ENCODE results near the gene SSTR3. TPM values are rescaled to one million over a fixed set of nuclear protein-coding genes. Genes with fewer than 3 reads are reported as not detected.
"Not testable (repeated sequence)": the region's sequence is repeated elsewhere in the genome, so short reads cannot be mapped to it uniquely, and the experiment has no call there.

SSTR3 gene
- total RNA-seq, 1 donor from 2014 or later, result not detected

DNA sequence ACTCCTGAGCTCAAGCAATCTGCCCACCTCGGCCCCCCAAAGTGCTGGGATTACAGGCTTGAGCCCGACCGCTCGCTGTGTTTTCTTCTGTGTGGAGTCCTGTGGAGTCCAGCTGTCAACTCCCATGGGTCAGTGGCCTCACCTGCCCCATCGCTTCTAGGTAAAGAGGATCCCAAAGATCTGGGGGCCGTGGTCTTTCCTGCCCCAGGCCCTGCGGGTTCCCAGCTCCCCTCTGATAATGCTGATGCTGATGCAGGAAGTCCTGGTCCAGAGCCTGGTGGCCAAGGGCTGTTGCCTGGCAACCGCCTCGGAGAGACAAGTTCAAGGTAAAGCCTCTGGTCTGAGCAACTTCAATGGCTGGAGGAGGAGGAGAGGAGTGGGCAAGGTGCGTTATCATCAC is 9.6 kb downstream of the SSTR3 start:
- intact Hi-C loops (cut with DNase I), result no loop called here
- DNase-seq (ENCODE audit: low spot score), result peak; percentile 51
- ATAC-seq, result no peak

DNA sequence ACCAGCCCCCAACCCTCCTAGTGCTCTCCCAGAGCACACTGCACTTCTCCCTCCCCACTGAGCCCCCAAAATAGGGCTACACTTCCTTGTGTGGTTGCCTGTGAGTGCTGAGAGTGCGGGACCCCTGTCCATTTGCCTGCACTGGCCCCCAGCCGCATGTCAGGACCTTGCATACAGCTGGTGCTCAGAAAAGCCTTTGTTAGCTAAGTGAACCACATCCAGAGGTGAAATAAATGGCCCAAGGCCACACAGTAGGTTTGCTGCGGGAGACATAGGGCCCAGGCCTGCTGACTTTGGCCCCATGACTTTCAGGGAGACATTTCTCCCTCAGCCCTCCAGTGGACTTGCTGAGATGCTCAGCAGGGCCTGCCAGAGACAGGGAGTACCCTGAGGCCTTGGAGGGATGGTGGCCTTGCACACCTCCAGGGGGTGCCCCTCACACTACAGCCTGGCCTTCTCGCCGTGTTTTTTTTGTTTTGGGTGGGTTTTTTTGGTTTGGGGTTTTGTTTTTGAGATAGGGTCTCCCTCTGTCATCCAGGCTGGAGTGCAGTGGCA is 10.2 kb downstream of the SSTR3 start:
- peak; percentile 31 for DNase-seq (ENCODE audit: low spot score)
- ATAC-seq, result no peak
- intact Hi-C loops (cut with DNase I), result no loop called here

DNA sequence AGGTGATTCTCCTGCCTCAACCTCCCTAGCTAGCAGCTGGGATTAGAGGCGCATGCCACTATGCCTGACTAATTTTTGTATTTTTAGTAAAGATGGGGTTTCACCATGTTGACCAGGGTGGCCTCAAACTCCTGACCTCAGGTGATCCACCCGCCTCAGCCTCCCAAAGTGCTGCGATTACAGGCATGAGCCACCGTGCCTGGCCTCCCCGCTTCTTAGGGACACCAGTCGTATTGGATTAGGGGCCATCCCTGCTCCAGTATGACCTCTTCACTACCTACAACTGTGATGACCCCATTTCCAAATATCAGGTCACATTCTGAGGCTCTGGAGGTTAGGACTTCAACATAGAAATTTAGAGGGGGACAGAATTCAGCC is 10.8 kb downstream of the SSTR3 start:
- intact Hi-C loops (cut with DNase I); ATAC-seq: not testable (repeated sequence)
- DNase-seq (ENCODE audit: low spot score), result peak; percentile 33

DNA sequence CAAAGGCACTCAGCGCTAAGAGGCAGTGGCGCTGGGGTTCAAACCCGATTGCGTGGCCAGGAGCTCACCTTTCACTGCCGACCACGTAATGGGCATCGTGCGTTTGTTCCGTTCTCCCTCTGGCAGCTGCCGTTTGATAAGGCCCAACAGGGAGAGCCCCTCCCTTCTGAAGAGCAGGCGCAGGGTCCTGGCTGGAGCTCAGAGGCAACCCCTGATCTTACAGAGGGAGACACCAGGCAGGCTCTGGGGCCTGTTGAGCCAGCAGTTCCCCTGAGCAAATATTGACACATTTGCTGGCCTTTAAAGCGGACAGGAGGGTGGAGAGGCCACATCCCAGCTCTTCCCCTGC is 12.5 kb downstream of the SSTR3 start:
- DNase-seq (ENCODE audit: low spot score), result no peak
- intact Hi-C loops (cut with DNase I), result loop anchor here (2.0 to 5.0 kb wide), 2 partner anchors 31 to 412 kb away; no protein-coding TSS in a partner anchor
- ATAC-seq, result no peak

DNA sequence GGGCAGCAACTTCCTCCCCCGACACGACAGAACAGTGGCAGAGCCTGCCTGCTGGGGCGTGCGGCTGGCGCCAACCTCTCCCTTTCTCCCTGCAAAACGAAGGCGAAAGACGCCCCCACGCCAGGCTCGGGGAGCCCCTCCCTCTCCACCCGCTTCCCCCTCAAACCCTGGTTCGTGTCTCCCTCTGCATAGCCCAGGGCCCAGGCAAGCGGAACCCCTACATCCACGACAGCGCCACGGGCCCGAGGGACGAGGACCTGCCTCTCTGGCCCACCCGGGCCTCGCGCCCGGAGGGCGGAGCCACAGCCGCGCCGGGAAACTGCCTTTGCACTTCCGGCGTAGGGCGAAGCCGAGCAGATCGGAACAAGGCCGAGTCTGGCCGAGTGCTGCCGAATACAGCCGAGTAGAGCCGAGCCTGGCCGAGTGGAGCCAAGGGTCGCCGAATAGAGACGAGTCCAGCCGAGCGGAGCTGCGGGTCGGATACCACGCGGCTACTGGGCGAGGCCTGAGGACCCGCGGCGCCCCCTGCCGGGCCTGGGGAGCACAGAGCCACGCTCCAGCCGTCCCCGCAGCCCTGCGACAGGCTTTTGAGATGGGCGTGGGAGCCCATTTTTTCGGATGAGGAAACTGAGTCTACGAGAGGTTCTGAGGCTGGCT is 13.0 kb downstream of the SSTR3 start:
- intact Hi-C loops (cut with DNase I), result loop anchor here (2.0 to 5.0 kb wide), 2 partner anchors 30 to 412 kb away; no protein-coding TSS in a partner anchor
- peak; percentile 96 for ATAC-seq
- peak; percentile 100 for DNase-seq (ENCODE audit: low spot score)

DNA sequence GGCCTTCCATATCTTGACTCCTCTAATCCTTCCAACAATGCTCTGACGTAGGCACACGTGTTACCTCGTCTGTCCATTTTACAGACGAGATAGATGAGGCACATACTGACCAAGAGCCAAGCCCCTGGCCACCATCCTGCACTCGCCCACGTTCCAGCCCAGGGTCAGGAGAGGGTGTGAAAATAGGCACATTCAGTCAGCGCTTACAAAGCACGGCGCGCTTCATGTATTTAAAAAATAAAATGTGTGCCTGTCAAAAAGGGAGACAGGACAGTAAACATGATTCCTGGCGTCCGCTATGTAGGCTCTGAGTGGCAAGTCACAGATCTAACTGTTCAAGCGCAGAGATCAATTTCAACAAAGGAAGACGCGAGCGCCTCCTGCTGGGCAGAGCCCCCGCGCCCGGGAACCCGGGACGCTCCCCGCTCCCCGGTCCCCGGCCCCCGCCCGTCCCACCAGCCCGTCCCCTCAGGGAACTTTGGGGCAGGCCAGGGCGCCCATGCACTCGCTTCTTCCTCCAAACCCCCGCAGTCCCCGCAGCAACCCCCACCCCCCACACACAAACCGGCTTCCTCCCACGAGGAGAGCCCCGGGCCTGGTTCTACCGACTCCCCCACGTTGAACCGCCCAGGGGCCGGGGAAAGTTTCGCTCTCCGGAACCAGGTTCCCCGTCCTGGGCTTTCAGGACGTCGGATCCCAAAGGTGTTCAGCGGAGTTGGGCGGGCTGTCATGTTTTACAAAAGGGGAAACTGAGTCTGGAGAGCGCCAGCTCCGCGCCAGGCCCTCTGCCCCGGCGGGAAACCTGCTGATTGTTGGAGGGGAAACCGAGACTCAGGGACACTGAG is 13.8 kb downstream of the SSTR3 start:
- intact Hi-C loops (cut with DNase I), result loop anchor here (2.0 to 5.0 kb wide), 2 partner anchors 30 to 411 kb away; no protein-coding TSS in a partner anchor
- peak; percentile 76 for ATAC-seq
- DNase-seq (ENCODE audit: low spot score), result peak; percentile 95

DNA sequence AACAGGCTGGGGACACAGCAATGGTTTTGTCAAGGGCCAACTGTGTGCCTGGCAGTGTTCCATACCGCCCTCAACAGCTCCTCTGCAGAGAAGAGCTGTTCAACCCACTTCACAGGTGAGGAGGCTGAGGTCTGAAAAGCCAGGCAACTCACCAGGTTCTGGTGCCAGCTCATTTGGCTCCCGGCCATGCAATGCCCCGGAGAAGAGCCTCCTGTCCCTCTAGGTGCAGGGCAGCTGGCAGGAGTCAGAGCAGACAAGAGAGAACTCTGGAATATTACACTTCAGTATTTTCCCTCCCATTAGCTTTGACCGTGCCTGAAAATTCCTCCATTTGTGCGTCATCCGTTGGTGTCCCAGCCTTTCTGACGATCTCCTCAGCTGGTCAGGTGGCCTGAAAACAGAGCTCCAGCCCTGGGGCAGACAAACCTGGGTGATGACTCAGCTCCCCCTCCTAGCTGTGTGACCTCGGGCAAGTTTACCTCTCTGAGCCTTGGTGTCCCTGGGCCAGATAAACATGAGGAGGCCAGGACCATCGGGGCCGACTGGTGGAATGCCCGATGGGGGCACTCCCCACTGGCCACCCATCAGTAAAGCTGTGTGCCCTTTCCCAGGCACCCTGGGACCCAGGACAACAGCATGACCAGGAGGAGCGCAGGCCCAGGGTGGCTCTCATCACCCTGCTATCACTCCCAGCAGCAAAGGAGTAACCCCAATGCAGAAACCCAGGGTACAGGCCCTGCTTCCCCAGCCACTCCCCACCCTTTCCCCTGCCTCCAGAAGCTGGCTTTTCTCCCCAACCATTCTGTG is 14.6 kb downstream of the SSTR3 start:
- intact Hi-C loops (cut with DNase I), result loop anchor here (2.0 to 5.0 kb wide), 2 partner anchors 29 to 410 kb away; no protein-coding TSS in a partner anchor
- ATAC-seq (peak; percentile 44), DNase-seq (ENCODE audit: low spot score) (peak; percentile 79)

DNA sequence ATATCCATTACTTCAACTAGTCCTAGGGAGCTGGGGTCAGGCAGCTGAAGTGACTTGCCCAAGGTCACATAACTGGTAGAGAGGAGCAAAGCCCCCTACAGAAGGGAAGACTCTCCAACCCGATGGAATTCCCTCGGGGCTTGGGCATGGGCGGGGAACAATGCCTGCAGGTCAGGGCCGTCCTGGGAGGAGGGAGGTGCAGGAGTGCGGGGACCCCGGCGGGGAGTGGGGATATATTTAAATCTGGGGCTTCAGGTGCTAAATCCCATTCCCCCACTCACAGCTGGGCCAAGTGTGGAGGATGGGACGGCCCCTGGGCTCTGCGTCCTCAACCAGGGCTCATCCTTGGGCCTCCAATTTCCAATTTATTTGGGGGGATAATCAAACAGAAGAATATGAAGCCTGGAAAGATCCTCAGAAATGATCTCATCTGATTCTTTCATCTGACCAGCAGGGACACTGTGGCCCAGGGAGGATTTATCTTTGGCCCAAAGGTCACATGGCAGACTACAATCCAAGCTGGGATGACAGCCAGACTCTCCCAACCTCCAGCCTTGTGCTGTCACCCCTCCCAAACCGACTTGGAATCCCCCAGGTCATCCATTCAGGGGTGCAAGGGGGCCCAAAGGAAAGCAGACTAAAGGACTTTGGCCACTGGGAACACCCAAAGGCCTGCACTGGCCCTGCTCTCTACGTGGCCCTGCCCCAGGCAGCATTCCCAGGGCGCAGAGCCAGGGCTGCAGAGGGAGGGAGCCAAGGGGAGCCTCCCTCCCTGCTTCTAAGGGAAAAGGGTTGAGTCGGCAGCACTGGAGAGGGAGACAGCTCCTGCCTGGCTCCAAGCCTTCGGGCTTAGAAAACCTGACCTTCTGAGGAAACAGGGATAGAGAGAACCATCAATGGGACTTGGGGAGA is 15.5 kb downstream of the SSTR3 start:
- intact Hi-C loops (cut with DNase I), result loop anchor here (5.0 kb wide), 1 partner anchor 409 kb away; no protein-coding TSS in a partner anchor
- ATAC-seq (peak; percentile 71), DNase-seq (ENCODE audit: low spot score) (peak; percentile 90)

DNA sequence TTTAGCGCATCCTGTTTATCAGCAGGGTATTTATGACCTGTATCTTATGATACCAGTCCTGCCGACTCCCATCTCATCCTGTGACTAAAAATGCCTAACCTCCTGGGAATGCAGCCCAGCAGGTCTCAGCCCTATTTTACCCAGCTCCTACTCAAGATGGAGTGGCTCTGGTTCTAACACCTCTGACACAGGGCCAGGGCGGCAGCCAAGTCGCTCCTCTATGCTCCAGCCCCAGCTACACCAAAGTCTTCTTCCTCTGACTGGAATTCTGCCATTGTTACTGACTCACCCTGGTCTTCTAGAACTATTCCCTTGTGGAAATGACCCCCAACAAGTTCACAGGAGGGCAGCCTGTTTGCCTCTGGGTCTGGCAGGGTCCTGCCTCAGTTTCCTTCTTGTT is 16.4 kb downstream of the SSTR3 start:
- ATAC-seq, result no peak
- peak; percentile 53 for DNase-seq (ENCODE audit: low spot score)
- intact Hi-C loops (cut with DNase I), result loop anchor here (5.0 kb wide), 1 partner anchor 409 kb away; no protein-coding TSS in a partner anchor

DNA sequence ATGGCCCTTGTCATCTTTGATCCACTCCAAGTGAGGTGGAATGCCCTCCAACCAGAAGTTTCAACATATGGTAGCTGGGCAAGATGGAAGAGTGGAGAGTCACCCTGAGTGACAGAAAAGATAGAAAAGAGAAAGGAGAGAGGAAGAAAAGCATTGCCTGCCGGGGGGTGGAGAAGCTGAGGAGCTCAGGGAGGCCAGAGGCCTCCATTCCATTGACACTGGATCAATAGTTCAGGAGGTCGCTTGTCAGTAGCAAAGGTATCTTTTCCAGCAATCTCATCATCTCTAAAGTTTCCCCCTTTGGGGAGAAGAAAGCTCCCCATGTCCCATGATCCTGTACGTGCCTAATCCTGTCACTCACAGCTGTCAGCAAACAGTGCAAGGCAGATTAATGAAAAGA is 17.5 kb downstream of the SSTR3 start:
- ATAC-seq (no peak), DNase-seq (ENCODE audit: low spot score) (peak; percentile 28)
- intact Hi-C loops (cut with DNase I), result loop anchor here (5.0 kb wide), 1 partner anchor 407 kb away; no protein-coding TSS in a partner anchor

DNA sequence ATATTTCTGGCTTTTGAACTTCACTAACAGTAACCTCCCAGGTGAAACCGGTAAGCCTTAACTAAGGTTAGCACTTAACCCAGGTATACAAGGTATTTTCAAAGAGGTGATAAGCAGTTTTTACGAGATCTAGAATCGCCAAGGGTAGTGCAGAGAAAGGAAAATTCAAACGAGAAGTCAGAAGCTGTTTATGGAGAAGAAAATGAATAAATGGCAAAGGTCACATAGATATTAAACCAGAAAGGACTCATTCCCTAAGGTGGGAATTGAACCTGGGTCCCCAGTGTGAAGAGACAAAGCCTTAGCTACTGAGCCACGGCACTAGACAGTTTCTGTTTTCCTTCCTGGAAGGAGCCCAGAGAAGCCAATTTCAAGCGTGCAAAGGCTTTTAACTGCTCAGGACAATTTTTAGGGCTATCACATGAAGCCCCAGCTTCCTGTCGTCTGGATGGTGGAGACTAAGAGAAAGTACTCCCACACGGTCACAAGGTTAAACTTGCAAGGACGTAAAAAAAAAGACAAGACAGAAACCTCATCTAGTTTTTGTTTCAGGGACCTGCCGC is 18.6 kb downstream of the SSTR3 start:
- intact Hi-C loops (cut with DNase I), result no loop called here
- no peak for ATAC-seq
- DNase-seq (ENCODE audit: low spot score), result peak; percentile 40

DNA sequence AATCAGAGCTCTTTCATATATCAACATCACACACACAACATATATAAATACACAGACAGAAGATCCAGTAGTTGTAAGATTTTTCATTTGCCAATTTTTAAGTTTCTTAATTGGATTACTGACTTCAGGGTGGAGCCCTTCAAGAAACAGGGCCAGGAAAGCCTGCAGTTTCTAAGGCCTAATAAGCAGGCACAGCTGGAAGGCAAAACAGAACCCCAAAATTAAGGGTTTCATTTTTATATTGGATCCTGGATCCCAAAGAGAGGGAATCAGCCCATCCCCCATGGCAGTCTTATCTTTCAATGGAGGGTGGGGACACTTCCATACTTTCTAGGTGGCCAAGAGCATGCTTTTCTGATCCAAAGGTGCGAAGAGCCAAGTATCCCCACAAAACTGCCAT is 19.5 kb downstream of the SSTR3 start:
- DNase-seq (ENCODE audit: low spot score), result peak; percentile 3
- intact Hi-C loops (cut with DNase I), result no loop called here
- no peak for ATAC-seq

DNA sequence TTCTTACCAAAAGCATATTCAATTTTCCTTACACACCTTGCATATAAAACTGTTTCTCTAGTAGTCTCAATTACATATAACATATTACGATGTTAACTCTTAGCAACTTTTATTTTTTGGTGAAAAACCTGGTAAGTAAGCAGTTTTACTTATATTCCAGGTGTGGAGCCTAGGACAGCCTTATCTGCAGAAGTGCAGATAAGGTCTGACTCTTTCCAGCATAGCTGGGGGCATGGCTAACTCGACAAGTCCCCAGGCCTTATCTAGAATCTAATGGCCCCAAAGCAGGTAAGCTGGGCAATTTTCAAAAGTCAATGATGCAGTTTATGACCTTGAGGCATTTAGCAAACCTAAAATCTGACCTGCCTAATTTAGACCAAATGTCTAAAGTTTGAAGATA is 20.1 kb downstream of the SSTR3 start:
- no peak for DNase-seq (ENCODE audit: low spot score)

DNA sequence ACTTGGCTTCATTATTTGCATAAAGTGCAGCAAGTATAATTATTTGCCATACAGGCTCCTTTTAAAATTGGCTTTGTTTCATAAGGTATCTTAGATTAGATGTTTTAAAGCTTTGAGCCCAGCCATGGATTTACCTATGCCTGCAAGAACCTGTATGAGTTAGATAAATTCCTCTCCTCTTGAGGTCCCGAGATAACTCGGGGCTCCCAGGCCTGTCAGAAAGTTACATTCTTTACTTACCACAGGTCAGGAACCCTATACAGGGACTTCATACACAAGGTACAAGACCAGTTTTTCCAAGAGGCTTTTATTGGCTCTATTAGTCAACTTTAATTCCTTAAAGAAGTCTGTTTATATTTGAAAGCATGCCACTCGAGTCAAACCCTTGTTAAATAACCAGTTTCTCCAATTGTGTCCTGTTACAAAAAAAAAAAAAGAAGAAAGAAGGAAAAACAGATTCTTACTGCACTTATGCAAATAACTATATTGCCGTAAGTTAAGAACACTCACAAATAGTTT is 22.0 kb downstream of the SSTR3 start:
- ATAC-seq (no peak), DNase-seq (ENCODE audit: low spot score) (no peak)
- intact Hi-C loops (cut with DNase I), result no loop called here

More for the DNA sequence above, 20.1 kb downstream of the SSTR3 start:
- intact Hi-C loops (cut with DNase I), result no loop called here
- ATAC-seq, result no peak

DNA sequence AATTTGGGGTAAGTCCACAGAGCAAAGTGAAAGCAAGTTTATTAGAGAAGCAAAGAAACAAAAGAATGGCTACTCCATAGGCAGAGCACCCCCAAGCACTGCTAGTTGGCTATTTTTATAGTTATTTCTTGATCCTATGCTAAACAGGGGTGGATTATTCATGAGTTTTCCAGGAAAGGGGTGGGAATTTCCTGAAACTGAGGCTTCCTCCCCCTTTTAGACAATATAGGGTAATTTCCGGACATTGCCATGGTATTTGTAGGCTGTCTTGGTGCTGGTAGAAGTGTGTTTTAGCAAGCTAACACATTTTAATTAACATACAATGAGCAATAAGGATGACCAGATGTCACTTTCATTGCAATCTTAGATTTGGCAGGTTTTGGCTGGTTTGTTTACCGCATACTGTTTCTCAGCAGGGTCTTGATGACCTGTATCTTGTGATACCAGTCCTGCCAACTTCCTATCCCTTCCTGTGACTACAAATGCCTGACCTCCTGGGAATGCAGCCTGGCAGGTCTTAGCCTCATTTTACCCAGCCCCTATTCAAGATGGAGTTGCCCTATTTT is 23.3 kb downstream of the SSTR3 start:
- DNase-seq (ENCODE audit: low spot score), result no peak
- intact Hi-C loops (cut with DNase I), result no loop called here
- no peak for ATAC-seq

DNA sequence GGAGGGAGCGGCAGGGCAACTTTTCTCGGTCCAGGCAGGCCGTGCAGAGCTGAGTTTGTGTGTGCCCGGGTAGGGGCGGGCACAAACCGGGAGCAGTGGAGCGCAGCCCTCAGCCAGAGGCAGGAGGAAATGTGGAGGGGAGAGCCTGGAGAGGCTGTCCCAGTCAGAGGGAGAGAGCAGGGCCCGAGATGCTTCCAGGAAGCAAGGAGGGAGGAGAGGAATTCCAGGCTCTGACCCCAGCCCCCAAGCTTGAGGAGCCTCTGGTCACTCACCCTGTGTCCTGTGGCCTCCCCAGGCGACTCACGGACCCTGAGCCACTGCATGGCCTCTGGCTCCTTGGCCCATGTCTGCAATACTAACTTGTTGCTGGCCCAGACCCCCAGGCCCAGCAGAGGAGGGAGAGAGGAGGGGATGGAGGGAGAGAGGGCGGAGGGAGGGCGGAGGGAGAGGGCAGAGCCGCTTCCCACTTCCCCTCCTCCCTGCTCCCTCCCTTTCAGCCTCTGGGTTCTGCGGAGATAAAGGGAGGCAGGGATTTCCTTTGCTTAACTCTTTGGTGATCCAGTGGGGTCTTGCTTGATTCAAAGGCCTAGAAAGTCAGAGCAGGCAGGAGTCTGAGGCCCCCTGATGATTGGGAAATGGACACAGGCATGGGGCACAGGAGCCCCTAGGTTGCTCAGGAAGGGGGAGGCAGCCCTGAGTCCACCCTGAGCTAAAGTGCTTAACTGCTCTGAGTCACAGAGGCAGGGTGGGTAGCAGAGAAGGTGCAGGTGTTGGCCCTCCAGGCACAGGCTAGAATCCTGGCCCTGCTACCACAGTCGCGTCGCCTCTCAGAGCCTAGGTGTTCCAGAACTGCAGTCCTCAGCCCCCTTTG is 24.2 kb downstream of the SSTR3 start, which contains the start of gene C1QTNF6:
Gene C1QTNF6, minus strand, starts transcription at position 357 of the 871 bp plus-strand sequence. Its CDS starts 34 bp downstream, at position 323.
- peak; percentile 88 for ATAC-seq
- intact Hi-C loops (cut with DNase I), result no loop called here
- DNase-seq (ENCODE audit: low spot score), result peak; percentile 70
